HG03064 (cell line): ENCODE measurements around the gene ACTRT3.
A peak's percentile ranks its signal among the peaks of the same experiment; 100 is the strongest.
"Not testable (repeated sequence)": the region's sequence is repeated elsewhere in the genome, so short reads cannot be mapped to it uniquely, and the experiment has no call there.

ENCODE experiments used
- ATAC-seq: cut with Tn5 transposase; IDR thresholded peaks from one replicate; pipeline ENCODE4 v1.9.1; 2021; ENCODE audit warnings: low read depth; ENCODE audit not compliant: unreplicated experiment

The ACTRT3 gene

DNA sequence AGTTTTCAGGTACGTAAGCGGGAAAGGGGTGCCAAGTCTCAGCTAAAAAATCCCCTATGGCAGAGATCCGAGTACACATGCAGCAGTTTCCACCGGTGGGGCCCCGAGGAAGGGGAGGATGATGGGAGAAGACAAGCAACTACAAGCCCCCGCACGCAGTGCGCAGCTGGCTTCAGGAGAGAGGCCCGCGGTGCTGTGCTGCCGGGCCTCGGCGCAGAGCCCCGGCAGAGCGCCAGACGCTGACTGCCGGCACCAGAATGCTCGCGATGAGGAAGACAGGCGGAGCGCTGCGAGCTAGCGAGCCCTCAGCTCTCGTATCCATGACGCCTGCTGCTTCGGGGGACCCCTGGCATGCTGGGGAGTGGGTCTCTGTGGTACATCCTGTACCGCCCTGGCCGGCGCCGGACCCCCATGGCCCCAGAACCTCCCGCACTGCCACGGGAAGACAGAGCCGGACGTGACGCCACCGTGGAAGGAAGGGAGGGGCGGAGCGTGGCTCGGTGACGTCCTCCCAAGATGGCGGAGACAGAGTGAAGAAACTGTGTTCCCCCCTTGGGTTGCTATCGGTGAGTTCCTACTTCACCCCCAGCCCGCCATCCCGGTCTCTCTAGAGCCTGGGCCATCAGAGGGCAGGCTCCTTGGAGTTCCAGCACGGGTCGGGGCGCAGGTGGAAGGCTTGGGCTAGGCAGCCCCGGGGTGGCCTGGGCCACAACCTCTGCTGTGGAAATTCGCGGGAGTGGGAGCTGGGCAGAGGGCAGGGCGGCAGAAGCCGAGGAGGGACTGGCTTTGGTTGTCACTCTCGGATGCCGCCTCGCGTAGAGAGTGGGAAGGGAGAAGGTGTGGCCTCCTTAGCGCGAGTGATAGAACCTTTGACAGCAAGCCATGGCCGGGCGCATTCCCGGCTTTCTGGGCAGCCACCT is 3.8 kb upstream of the ACTRT3 start, which contains the start of gene MYNN:
Gene MYNN (plus strand): TSS at position 500 of the 920 bp plus-strand sequence. CDS start 900 bp downstream, outside the sequence.
- ATAC-seq: peak; percentile 84

DNA sequence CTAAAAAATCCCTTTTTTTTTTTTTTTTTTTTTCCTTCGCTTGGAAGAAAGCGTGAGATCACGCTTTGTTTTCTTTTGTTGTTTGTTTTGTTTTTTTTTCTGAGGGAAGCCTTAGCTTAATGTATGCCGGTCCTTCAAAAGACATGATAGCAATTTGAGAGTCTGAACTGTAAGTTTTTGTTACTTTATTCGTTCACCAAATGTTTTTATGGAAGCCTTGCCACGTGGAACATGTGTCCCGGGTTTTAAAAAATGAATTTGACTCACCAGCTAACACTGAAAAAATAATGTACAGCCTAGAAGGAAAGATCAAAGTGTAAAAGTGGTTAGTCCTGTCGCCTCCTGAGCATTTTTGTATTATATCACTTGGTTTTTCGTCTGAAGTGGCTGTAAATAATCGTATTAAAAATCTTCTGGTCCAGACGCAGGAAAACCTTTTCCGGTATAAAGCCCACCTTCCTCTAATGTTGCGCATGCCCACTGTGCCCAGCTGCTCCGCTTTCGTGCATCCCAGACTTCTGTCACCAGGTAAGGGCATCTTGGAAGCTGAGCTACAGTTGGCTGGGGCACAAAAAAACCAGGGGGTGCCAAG is 3.0 kb upstream of the ACTRT3 start:
- ATAC-seq: peak; percentile 10

DNA sequence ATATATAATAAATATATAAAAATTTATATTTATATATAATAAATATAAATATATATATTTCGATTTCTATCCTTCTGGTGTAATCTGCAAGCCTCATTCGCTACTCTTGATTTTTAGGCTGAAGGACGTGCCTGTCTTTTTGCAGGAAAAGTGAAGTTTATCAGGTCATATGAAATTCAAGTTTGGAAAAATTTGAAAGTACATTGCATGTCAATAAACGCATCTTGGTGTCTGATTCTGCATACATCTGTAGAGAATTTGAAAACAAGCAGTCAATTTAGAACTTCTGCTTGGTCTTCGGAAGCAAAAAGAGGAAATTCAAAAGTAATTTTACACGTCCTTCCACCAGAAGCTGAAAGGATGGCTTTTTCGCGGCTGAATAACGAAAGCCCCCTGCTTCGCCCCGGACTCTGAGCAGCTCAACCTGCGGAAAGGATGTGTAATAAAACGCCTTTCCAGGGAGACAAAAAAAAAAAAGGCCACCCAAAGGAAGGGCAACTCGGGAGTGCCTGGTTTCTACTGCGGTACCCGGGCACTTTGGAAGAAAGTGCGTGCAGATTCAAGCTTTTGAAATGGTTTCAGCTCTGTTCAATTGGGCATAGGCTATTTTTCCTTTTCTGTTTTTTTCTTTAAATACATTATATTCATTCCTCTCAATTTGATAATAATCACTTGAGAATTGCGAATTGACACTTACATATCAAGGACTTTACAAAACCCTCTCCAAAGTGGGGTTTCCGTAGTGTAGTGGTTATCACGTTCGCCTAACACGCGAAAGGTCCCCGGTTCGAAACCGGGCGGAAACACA is 2.3 kb upstream of the ACTRT3 start:
- ATAC-seq: no peak

DNA sequence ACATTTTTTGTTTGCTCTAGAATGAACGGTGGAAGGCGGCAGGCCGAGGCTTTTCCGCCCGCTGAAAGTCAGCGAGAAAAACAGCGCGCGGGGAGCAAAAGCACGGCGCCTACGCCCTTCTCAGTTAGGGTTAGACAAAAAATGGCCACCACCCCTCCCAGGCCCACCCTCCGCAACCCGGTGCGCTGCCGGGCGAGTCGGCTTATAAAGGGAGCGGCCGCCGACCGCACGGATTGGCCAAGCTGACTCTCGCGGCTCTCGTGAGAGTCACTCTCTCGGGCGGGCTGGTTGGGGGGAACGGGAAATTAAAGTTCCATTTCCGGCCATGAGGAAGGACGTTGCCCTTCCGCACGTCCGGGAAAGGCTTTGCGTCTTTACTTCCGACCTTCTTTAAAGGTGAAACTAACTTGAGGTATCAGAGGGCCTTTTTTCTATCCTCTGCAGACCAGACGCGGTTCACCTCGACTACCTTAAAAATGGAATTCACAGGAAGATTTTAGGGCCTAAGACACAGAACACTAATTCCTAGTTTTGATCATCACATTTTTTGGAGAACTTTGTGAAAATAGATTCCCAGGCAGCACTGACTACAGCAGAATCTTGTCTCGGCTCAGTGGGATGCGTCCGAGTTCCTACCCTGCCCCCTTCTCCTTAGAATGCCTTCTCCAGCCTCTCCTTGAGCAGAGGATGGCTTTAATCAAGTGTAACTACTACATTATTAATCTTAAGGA is 4.3 kb downstream of the ACTRT3 start, which contains the start of gene TERC:
Gene TERC (minus strand): TSS at position 179 of the 731 bp plus-strand sequence.
- ATAC-seq: peak; percentile 72

DNA sequence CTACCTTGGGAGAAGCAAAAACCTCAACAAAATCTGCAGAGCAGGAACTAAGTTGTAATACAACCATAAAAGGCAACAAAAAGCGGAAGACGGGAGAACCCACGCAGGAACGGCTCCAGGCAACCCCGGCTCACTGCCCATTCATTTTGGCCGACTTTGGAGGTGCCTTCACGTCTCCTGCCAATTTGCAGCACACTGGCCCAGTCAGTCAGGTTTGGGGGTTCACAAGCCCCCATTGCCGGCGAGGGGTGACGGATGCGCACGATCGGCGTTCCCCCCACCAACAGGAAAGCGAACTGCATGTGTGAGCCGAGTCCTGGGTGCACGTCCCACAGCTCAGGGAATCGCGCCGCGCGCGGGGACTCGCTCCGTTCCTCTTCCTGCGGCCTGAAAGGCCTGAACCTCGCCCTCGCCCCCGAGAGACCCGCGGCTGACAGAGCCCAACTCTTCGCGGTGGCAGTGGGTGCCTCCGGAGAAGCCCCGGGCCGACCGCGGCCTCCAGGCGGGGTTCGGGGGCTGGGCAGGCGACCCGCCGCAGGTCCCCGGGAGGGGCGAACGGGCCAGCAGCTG is 5.0 kb downstream of the ACTRT3 start:
- peak; percentile 34 for ATAC-seq

DNA sequence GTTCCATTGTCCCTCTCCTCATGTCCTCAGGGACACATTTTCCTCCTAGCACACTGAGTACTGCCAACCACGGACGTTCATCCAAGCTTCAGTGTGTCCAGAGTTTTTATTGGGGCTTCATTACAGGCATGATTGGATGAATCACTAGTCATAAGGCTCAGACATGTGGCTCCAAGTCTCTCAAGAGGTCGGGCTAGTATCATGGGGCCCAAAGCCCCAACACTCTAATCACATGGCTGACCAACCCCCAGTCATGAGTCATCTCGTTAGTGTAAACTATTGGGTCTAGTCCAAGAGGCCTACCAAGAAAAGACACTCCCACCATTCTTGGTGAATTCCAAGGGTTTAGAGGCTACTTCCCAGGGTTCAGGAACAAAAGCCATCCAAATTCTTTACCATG is 8.9 kb downstream of the ACTRT3 start:
- ATAC-seq: no peak

DNA sequence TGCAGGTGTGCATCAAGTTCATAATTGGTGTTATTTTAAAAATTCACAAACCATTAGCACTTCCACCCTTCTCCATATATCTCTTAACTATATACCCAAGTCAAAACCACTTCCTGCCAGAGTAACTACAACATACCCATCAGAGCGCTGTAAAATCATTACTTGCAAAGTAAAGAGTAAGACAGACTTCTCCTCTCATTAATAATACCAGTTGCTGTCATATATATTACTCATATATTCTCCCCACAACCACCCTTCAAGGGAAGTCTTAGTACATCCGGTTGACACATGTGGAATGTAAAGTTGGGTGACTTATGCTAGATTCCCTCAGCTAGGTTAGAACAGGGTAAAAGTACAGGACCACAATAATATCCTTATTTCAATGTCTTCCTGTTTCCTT is 10.1 kb downstream of the ACTRT3 start:
- peak; percentile 53 for ATAC-seq

DNA sequence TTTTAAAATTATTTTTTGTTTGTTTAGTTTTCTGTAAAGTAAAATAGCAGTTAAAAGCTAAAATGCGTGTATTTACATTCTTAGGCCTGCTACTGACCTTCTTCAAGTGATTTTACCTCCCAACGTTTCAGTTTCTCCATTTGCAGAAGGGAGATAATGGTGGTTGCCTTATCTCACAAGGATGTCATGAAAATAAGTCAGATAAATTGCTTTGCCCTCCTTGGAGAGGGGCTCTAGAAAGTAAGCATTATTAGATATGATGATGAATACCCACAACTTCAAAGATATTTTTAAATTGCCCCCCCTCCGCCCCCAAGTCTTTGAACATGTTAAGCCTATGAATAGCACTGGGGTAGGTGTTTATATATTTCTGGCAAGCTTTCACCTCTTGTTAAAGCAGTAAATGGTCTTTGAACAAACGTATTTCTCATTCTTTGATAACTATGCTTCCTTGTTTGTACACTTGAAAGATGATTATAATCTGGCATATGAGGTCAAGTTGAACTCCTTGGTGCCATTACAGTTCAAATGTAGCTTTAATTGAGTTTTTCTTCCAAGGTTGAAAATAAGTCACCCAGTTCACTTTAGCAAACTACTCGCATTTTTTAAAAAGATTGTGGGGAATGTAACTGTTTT is 10.9 kb downstream of the ACTRT3 start:
- ATAC-seq: no peak

DNA sequence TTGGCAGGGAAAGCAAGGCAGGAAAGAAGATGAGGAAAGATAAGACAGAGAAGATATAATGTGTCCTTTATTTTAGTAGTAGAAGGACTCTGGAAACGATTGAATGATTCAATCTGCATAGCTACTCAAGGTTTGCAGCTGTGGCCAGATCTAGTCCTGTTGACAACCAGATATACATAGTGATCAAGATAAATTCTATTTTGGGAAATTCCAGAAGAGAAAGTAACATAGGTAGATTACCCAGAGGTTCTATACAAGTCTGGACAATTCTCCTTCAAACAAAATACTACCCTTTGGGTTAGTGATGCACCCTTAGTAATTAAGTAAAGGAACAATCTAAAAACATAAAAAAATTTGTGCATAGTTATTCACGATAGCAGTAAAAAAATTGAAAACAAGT is 13.9 kb downstream of the ACTRT3 start:
- no peak for ATAC-seq

DNA sequence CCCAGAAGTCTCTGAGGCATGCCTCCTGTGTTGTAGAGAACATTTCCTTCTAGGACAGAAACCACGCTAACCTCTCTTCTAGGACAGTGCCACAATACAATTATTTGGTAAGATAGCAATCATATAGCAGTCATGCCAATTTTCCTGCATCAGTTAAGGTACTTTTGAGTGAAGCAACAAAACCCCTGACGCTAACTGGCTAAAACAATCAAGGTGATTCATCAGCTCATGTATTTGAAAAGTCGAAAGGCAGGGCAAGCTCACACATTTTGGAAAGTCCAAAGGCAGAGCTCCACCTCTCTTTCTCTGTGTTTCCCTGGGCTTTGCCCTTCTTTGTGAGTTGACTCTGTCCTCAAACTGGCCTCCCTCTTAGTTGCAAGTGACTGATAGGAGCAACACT is 14.7 kb downstream of the ACTRT3 start:
- no peak for ATAC-seq

DNA sequence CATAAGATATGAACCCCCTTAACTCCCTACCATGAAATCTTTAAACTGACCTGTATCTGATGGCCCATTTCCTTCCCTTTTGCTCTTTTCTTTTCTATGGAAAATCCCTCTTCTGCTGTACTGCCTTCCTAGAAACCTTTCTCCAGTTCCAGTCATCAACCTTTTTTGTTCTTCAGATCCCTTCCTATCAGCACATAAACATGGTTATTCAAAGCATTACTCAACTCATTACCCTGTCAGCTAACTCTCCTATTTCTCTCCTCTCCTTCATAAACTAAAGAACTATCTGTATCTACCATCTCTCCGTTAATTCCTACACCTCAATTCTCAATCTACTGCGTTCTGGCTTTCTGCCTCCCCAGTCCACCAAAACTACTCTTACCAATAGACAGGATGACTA is 17.5 kb downstream of the ACTRT3 start:
- ATAC-seq: no peak

DNA sequence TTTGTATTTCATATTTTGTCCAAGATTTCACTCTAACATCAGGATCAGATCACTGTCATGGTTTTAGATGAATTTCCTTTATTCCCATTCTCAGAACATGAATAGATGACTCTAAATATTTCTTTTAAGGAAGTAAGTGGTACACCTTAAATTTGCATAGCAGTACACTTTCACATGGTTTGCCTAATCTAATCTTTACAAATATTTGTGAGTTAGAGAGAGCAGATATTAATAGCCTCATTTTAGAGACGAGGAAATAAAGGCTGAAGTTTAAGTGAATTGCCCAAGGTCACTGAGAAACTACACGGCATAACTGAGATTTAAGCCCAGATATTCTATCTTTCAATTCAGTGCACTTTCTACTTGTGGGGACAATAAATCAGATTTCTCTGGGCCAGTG is 18.7 kb downstream of the ACTRT3 start:
- no peak for ATAC-seq

DNA sequence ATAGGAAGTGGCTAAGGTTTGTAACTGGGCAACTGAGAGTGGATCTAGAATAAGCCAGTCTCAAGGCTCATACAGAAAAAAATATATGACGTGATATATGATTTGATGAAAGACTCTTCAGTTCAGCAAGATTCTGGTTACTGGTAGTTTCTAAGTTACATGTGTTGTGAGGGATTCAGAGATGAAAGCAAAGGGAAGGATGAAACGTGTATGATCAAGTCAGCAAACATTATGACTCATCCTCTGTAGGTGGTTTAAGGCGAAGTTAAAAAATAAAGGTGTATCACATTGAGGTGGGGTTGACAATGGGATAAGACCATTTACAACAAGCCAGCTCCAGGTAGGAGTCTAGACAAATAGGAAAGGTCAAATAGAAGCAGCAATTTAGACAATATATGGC is 20.7 kb downstream of the ACTRT3 start:
- no peak for ATAC-seq

DNA sequence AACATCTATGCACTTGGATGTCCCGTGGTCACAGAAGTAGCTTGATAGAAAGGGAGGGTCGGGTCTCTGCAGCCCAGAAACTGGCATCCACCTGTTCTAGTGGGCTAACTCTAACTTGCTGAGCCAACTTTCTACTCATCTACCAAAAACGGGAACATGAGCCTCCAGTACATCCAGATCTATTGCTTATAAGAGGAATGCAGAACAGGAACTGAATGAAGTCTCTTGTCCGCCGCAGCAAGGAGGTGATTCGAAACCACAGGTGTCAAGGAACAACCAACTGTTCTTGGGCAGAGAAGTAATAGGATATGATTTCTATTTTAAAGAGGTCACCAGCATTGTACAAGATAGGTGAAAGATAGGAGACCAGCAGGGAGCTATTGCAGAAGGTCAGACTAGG is 22.4 kb downstream of the ACTRT3 start:
- ATAC-seq: no peak

DNA sequence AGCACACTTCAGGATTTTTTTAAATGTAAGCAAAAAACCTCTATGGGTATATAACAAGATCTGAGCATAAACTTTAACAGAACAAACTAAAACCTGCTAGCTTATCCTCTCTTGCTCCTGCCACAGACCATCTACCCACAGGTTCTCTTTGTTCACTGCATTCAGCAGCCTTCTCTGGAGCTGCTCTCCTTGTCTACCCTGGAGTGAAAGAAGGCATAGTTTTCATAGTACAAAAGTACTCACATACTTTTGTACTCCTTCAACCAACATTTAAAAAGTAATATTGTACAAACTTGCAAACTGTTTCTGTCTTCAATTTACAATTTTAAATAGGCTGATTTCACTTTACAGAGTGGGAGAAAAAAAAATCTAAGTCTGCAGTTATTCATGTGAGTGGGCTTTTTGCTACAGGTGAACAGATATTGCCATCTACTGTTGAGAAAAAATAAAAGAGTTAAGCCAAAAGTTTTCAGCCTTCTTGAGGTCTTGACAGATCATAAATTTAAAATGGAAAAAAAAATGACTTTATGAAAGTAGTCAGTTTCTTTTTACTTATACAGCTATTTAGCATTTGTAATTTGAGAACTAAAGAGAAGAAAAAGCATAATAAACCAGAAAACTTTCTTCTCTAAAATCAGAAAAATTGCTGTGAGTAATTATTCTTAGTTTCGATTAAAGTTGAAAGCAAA is 24.9 kb downstream of the ACTRT3 start:
- no peak for ATAC-seq

DNA sequence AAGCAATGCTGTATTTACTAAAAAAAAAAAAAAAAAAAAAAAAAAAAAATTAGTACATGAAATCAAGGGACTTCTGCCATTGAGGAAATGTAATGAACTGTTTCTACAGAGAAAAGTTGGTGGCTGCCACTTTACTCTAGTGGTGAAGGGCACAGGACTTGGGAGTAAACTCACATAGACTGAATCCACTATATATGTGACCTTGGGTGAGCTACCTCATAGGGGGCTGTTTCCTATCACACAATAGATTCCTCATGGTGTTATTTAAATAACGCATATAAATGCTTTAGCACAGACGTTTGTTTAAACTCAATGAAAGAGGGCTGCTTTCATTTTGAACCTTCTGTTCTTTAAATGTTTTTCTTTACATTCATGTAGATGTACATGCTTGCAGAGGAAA is 30.3 kb downstream of the ACTRT3 start:
- no peak for ATAC-seq

DNA sequence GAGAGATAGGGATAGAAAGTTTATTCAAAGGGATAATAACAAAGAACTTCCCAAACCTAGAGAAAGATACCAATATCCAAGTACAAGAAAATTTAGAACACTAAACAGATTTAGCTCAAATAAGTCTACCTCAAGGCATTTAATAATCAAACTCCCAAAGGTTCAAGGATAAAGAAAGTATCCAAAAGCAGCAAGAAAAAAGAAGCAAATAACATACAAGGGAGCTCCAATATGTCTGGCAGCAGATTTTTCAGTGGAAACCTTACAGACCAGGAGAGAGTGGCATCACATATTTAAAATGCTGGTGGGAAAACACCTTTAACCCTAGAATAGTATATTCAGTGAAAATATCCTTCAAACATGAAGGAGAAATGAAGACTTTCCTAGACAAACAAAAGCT is 37.5 kb downstream of the ACTRT3 start:
- ATAC-seq: not testable (repeated sequence)

DNA sequence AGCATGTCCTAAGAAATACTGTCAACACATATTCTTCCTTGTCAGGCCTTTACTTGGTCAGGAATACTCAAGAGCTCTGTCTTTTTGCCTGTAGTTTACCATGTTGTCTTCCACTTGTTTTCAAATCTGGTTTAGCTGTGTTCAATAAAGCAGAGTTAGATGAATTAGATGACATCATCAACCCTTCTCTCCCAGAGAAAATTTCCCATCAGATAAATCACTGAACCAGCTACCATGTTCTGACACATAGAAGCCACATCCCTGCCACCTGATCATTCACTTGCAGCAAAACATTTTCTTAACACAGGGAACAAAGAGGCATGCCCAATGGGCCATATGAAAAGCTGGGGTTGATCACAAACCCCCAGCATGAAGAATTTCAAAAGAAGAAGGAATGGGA is 46.6 kb downstream of the ACTRT3 start:
- no peak for ATAC-seq

DNA sequence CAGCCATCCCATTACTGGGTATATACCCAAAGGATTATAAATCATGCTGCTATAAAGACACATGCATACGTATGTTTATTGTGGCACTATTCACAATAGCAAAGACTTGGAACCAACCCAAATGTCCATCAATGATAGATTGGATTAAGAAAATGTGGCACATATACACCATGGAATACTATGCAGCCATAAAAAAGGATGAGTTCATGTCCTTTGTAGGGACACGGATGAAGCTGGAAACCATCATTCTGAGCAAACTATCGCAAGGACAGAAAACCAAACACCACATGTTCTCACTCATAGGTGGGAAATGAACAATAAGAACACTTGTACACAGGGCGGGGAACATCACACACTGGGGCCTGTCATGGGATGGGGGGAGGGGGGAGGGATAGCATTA is 50.9 kb downstream of the ACTRT3 start:
- ATAC-seq: not testable (repeated sequence)
